Stimulated activated CD4-positive, alpha-beta T cell treated with anti-CD3 and anti-CD28 coated beads, Interleukin-1b, Interleukin-23, amount 100 ng/mL, for 24 hours (primary cell): ENCODE measurements around the gene MRPS21.
"Not testable (repeated sequence)": the region's sequence is repeated elsewhere in the genome, so short reads cannot be mapped to it uniquely, and the experiment has no call there.

Experiments used
- DNase-seq, 4 experiments: peaks; one replicate each; pipeline ENCODE4 v3.0.0-alpha.2; 2020; ENCODE audit warnings: low read depth in 4 of 4, low spot score in 1 of 4

MRPS21 gene

DNA sequence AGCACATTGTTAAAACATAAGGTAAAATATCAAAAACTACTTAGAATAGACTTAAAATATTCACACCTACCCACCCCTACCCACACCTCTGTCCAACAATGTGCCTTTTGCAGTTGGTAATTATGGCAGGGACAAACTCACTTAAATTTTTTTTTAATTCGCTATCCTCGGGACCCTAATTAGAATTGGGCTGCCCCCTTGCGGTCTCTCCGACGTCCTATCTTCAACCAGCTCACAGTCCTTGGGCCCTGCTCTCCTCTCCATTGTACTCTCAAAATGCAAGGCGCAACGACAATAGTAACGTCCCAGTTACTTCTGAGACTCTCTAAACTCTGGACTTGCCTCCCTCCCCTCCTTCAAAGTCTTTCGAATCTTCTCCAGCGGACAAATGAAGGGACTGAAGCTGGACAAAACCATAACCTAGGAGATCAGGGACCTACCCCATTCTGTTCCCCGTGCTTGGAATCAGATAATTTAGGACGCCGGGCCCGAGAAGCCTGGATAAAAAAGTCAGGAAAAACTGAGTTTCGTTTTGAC lies 12.4 kb upstream of the MRPS21 start:
- peak in 2 of 4 experiments; percentile 30 to 41 for DNase-seq

DNA sequence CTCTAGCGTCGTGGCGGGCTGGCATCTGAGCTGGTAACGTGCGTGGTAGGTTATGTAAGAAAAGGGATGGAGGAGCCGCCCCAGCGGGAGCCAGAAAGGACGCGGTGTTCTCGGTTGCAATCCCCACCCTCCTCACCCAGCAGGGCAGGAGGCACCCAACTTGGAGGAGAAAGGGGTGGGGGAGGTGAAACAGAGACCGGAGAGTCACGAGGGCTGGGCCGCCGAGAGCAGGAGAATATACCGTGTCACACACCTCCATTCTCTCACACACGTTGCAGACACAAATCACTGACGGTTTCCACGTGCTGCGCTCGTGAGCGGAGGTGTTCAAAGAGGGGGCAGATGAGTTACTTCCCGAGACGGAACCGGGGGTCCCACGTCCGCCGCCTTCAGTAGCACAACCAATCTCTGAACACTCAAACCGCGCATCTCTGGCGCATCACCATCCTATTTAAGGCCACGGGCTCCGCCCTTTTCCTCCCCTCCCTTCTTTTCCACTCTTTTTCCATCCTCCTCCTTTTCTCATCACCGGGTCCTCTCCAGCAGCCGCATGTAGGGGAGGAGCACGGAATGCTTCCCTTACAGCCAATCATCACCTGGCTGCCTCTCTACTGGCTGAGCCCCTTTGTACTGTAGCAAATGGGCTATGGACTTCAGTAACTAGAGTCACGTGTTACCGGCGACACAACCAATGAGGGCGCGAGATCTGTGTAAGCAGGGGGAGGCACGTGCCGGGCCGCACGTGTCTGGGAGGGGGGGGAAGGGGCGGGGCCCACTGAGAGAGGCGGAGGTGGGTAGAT lies 11.7 kb upstream of the MRPS21 start, which contains the start of gene CIART:
CIART (plus strand) TSS at position 797 of the 800 bp plus-strand sequence. CDS start 714 bp downstream, outside the sequence.
- DNase-seq = peak in 3 of 4 experiments; percentile 41 to 47 (median 44)

DNA sequence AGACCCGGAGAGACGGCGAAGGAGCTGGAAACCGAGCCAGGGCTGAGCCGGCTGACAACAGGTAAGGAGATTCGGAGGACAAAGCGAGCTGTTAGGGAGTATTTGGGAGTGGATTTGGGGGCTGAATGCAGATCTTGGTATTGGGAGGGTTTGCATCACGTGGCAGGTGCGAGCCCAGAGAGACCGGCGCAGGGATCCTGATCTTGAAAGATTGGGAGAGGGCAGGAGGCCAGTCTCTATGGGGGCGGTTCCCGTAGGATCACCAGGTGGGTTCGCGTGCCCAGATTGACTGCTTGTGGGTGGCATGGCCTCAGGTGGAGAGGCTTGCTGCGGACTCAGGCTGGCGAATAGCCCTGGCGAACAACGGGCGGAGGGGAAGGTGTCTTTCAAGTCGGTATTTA lies 11.1 kb upstream of the MRPS21 start:
- DNase-seq = no peak

DNA sequence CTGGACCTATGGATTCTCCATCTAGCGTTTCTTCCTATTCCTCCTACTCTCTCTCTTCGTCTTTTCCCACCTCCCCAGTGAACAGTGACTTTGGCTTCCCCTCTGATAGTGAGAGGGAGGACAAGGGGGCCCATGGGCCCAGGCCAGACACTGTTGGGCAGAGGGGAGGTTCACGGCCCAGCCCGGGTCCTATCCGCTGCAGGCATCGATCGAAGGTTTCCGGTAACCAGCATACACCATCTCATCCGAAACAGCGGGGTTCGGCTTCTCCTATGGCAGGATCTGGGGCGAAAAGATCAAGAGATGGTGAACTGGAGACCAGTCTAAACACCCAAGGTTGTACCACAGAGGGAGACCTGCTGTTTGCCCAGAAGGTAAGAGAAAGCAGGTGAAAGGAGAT lies 10.4 kb upstream of the MRPS21 start:
- DNase-seq = no peak

DNA sequence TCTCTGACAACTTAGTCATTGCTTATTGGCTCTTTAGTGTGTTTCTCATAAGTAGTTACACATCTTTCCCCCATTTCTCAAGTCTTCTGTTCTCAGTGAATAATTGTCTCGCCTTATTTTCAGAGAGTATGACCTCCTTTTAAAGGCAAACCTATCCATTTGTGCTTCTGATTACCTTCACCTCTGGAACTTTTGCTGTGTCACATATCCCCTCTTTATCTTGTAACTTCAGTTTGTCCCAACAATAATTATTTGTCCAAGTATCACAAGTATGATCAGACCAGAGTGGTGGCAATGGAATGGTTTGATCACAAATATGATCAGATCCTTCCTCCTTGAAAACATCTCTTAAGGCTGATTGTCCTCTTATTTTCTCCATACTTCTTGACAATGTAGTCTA lies 5.3 kb upstream of the MRPS21 start:
- DNase-seq = no peak

DNA sequence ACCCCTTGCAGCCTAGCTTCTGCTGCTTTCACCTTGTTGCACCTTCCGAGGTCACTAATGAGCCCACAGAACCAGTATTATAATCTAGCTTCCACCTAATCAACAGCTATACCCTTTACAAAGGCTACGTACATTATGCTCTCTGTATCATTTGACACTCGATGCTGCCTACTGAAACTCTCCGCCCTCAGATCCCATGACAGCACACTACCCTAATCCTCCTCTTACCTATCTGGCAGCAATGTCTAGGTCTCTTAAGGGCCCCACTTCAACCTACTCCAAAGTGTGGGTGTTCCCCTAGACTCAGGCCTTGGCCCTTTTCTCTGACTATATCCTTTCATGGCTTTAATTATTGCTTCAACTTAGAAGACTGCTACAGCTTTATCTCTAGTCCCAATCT lies 4.8 kb upstream of the MRPS21 start:
- no peak for DNase-seq

DNA sequence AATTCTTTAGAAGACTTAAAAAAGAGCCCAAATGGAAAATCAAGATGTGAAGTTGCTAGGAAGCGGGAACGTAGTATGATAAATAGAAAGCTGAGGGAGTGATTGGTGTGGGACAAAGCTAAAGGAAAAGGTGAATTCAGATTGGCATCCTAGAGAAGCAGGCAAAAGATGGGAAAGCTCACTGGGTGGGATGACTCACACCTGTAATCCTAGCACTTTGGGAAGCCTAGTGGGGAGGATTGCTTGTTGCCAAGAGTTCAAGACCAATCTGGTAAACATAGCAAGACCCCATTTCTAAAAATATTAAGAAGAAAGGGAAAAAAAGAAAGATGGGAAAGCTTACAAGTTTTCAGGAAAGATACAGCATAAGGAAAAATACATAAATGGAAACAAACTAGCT lies 1.8 kb downstream of the MRPS21 start:
- no peak for DNase-seq

DNA sequence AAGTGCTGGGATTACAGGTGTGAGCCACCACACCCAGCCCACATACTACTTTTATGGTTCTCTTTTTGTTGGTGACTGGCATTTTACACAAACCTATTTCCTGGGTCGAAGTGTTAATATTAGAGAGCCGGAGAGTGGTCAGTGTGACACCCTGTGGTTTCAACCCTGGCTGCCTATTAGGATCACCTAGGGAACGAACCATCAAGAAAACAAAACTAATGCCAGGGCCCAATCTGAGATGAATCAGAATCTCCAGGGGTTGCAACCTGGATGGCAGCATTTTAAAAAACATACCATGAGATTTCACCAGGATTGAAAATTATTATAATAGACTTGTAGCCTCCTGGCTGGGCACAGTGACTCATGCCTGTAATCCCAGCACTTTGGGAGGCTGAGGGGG lies 6.1 kb downstream of the MRPS21 start:
- DNase-seq = no peak

DNA sequence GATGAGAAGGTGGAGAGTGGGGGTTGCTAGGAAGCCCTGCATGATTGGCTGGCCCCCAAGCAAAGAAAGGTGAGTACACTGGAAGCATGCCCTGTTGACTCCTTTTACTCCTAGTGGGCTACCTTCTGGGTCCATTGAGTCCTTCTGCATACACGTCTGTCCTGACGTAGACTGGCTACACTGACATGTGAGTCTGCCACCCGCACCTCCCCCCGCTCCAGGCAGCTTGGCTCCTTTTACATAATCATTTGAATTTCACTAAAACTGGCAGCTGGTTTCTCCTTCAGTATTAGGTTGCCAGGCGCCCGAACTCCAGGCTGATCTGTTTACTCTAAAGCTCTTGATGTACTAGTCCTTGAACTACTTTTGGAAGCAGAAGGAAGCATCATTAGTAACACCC lies 8.7 kb downstream of the MRPS21 start:
- DNase-seq = no peak

DNA sequence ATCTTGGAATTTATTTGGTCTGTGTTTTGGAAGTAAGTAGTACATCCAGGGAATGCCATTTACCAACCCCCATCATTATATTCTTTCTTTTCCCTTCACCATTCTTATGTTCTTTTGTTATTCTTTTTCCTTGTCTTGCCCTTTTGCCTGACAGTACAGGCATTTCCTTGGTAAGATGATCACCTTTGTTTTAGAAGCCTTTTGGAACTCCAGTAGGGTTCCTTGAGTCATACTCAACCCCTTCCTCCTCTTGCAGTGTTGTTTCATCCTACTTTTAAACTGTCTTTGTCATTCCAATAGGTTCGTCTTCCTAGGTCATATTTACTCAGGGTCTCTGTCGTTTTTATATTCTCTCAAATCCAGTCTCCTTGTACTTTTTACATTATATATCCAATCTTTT lies 9.2 kb downstream of the MRPS21 start:
- DNase-seq = no peak

DNA sequence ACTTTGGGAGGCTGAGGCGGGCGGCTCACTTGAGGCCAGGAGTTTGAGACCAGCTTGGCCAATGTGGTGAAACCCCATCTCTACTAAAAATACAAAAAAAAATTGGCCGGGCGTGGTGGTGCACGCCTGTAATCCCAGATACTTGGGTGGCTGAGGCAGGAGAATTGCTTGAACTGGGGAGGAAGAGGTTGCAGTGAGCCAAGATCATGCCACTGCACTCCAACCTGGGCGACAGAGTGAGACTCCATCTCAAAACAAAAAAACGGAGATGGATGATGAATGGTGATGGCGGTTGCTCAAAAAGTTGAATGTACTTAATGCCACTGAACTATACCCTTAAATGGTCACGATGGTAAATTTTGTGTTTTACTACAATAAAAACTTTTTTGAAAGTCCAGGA lies 14.9 kb downstream of the MRPS21 start:
- not testable (repeated sequence) for DNase-seq

DNA sequence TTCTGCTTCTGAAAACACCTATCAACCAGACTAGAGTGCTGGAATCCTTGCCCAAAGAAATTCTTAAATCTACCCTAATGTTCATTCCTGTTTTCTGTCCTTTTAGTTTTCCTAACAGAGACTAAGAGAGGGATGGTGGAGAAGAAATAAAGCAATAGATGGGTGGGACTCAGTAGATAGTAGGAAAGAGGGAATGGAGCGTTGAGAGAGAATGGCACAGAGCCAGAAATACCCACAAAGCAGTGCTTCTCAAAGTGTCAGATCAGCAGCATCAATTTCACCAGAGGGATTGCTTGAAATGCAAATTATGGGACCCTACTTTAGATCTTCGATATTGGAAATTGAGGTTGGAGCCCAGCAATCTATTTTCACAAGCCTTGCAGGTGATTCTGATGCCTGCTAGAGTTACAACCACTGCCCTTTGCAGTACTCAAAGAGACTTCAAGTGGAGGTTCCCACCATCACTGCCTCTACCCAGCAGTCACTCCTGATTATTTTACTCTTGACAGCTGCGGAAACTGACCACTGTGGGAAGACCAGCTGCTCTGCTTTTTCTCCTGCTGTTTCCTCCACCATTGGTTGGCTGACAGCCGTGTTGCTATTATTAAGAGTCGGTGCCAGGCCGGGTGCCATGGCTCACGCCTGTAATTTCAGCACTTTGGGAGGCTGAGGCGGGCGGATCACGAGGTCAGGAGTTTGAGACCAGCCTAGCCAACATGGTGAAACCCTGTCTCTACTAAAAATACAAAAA lies 16.3 kb downstream of the MRPS21 start:
- DNase-seq = no peak

DNA sequence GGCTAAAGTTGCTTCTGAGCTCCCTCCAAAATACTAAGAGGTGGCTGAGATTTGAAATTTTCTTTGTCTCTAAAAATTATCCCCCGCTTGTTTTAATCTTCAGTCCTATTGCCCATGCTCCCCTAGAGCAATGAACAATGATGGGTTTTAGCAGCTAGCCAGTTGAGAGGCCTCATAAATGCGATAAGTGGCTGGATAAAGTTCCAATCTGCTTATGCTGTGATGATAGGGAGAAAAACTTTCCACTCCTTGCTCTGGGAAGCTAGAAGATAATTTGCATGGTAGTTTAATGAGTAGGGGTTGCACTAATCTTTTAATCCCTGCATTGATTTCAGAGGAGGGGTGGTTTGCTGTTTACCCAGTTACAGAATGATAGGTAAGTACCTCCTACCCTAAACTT lies 18.1 kb downstream of the MRPS21 start:
- no peak for DNase-seq

DNA sequence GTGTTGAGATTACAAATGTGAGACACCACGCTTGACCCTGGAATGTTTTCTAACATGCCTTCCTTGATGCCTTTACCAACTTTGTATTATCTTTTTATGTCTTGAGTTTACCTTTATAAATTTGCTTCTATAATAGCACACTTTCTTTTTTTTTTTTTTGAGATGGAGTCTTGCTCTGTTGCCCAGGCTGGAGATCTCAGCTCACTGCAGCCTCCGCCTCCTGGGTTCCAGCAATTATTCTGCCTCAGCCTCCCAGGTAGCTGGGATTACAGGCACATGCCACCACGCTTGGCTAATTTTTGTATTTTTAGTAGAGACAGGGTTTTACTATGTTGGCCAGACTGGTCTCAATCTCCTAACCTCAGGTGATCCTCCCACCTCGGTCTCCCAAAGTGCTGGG lies 21.0 kb downstream of the MRPS21 start:
- not testable (repeated sequence) for DNase-seq

DNA sequence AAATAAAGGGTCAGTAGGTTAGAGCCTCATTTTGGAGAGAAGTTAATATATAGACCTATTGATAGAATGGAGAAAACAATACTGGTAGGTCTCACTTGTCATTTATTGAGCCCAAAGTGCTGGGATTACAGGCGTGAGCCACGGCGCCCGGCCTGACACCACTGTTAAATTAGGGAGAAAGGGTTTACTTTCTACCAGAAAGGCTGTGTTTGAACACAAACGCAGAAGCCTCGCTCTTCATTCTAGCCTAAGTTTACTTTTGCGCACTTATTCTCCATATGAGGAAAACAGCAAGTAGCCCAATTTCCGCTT lies 27.0 kb downstream of the MRPS21 start:
- DNase-seq = no peak

DNA sequence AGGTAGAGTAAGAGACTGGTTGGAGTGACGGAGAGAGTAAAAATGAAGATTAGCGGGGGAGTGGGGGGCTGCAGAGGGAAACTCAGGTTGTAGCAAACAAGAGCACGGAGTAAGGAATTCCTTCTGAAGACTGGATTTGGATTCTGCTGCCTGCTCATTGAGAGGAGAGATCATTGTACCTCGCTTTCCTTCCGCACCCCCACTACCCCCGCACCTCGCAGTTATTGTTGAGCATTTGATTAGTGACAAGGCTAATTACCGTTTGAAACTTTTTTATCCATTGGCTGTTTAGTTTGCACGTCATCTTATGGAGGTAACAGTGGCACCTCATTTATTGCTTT lies 28.1 kb downstream of the MRPS21 start:
- peak in 1 of 4 experiments; percentile 1 for DNase-seq

DNA sequence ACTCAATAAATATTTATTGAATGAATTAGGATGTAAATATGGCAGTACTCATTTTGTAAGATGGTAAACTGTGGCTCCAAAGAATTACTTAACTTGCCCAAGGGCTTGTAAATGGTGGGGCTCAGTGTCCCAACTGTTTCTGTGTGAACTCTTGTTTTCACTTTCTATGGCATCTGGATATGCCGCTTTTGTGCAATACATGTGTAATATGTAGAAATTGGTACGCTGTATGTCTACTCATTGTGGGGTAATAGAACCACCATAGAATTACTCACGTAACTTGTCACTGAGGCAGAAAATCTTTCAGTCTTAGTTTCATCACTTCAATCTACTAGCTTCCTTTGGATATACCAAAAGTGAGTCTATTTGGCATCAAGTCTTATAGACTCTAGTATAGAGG lies 28.6 kb downstream of the MRPS21 start:
- peak in 1 of 4 experiments; percentile 5 for DNase-seq

DNA sequence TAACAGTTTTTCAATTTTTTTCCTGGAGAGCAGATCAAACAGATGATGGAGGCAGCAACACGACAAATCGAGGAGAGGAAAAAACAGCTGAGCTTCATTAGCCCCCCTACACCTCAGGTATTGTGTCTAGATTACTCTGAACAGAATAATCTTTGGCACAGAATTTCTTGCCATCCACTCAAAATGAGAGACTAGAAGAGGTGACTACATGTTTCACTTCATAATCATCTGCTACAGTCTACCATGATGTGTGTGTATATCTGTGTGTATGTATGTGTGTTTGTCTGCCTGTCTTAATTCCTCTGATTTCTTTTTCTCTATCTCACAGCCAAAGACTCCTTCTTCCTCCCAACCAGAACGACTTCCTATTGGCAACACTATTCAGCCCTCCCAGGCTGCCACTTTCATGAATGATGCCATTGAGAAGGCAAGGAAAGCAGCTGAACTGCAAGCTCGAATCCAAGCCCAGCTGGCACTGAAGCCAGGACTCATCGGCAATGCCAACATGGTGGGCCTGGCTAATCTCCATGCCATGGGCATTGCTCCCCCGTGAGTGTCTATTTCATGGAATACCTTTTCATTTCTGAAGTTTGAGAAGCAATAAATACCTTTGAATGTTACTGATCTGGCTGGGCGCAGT lies 39.1 kb downstream of the MRPS21 start:
- no peak for DNase-seq

DNA sequence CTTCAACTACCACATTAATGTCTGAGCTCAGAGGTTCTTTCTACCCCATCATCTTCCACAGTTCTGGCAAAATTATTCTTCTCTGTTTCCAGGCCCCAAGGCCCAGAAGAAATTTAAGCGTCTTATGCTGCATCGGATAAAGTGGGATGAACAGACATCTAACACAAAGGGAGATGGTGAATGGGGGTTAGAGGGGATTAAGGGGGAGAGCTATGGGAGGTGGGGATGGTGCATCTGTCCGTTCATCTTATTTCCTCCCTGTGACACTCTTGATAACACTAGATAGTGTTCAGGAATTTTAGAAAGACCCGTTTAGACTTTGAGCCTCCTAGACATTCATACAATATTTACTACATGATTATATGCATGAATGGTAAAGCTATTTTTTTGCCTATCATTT lies 52.7 kb downstream of the MRPS21 start:
- no peak for DNase-seq

DNA sequence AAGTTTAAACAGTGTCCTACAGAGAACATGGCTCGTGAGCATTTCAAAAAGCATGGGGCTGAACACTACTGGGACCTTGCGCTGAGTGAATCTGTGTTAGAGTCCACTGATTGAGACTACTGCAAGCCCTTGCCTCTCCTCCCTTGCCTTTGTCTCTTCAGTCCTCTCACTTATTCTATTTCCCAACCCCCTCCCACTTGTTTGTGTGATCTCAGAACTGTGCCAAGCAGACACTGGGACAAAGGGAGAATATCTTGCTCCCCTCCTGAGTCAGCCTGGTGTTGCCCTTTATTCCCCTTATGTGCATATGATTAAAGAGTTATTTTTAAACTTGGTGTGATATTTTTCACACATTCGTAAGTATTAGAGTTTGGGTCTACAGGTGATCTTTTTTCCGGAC lies 59.2 kb downstream of the MRPS21 start:
- no peak for DNase-seq
